Activated CD4-positive, alpha-beta memory T cell treated with anti-CD3 and anti-CD28 coated beads for 36 hours (primary cell): ENCODE measurements around the gene COPS7A. TPM values are rescaled to one million over a fixed set of nuclear protein-coding genes. Genes with fewer than 3 reads are reported as not detected.

Source experiments
- CTCF ChIA-PET: fragments of 350-600 bp; sonication (Branson Sonifier 250); formaldehyde crosslinking; loops from one replicate; lab custom pipeline; 2021; ENCODE audit warnings: antibody characterized with exemption, inconsistent platforms; lab: Charles Lee
- POLR2A ChIA-PET: fragments of 350-600 bp; sonication (Branson Sonifier 250); formaldehyde crosslinking; loops from one replicate; lab custom pipeline; 2021; ENCODE audit warnings: antibody characterized with exemption; lab: Charles Lee
- DNase-seq: peaks from one replicate; pipeline ENCODE4 v3.0.0-alpha.2; 2020
- H3K27ac Mint-ChIP-seq: one replicate; pipeline ENCODE4 v1.8.0; 2021; ENCODE audit warnings: mixed read lengths
- H3K27me3 Mint-ChIP-seq: one replicate; pipeline ENCODE4 v1.8.0; 2021; ENCODE audit warnings: mixed read lengths
- H3K36me3 Mint-ChIP-seq: one replicate; pipeline ENCODE4 v1.8.0; 2021; ENCODE audit warnings: mixed read lengths
- H3K4me1 Mint-ChIP-seq: one replicate; pipeline ENCODE4 v1.8.0; 2021; ENCODE audit warnings: low read depth, mixed read lengths
- H3K4me3 Mint-ChIP-seq: one replicate; pipeline ENCODE4 v1.8.0; 2021; ENCODE audit warnings: mild to moderate bottlenecking, mixed read lengths
- H3K9me3 Mint-ChIP-seq: one replicate; pipeline ENCODE4 v1.8.0; 2021; ENCODE audit warnings: mixed read lengths
- intact Hi-C: fragments of 100-400 bp; cut with micrococcal nuclease; formaldehyde crosslinking; loops from one replicate; pipeline ENCODE4 v1.15.1; 2023
- total RNA-seq, 2 experiments: library from RNA; stranded (reverse); gene quantifications; one replicate each; pipeline ENCODE4 v1.2.3, GENCODE V29; 2021

Gene COPS7A
- total RNA-seq = 10 to 100 TPM; 37.6 to 39.4 TPM

- ChIA-PET CTCF (interaction anchor here (0.9 to 3.5 kb wide), 20 partner anchors 9 to 182 kb away, joined by 3 to 34 read pairs (median 4); partner anchors contain the start of genes CD4, LAG3, MLF2 and SPSB2), POLR2A (interaction anchor here (0.7 to 2.0 kb wide), 19 partner anchors 9 to 220 kb away, joined by 3 to 53 read pairs (median 5); partner anchors contain the start of genes C12orf57, CD4, CDCA3 and GAPDH)
- H3K27ac Mint-ChIP-seq = peak within 1 kb of the TSS; percentile 84
- H3K27me3 Mint-ChIP-seq = no peaks in the 10 kb centered on the region
- peaks cover 25% of the 10 kb centered on the region for H3K4me1 Mint-ChIP-seq
- peak; percentile 99 for DNase-seq
- intact Hi-C loops = loop anchor here (1.0 to 2.0 kb wide), 7 partner anchors 19 to 128 kb away; partner anchors contain the start of genes CD4, ING4, USP5 and ZNF384
- H3K4me3 Mint-ChIP-seq = peak within 1 kb of the TSS; percentile 83
- H3K9me3 Mint-ChIP-seq = no peaks in the 10 kb centered on the region
- peaks cover 7% of the 10 kb centered on the region for H3K36me3 Mint-ChIP-seq
These were observed at the start of gene COPS7A for GRCh38 chr12:6723607-6724408. TSS of gene COPS7A (plus strand) at chr12:6724046. CDS start at chr12:6724657, 611 bp downstream.

GRCh38 chr12:6676962-6677361, 46.9 kb upstream of the COPS7A start:
- peaks cover 52% of the 10 kb centered on the region for H3K36me3 Mint-ChIP-seq
- no peak overlapping the region for H3K4me3 Mint-ChIP-seq
- ChIA-PET POLR2A (no interaction called here), CTCF (no interaction called here)
- peaks cover 6% of the 10 kb centered on the region for H3K4me1 Mint-ChIP-seq
- no peaks in the 10 kb centered on the region for H3K27me3 Mint-ChIP-seq
- intact Hi-C loops = no loop called here
- DNase-seq = no peak
- no peak overlapping the region for H3K27ac Mint-ChIP-seq
- no peaks in the 10 kb centered on the region for H3K9me3 Mint-ChIP-seq

GRCh38 chr12:6684609-6685008, 39.2 kb upstream of the COPS7A start:
- H3K27me3 Mint-ChIP-seq = no peaks in the 10 kb centered on the region
- H3K4me3 Mint-ChIP-seq = no peak overlapping the region
- H3K27ac Mint-ChIP-seq = peak overlapping the region; percentile 46
- ChIA-PET POLR2A (interaction anchor here (0.6 to 1.0 kb wide), 4 partner anchors 10 to 145 kb away, joined by 3 to 5 read pairs (median 4); partner anchors contain the start of gene COPS7A), CTCF (interaction anchor here (0.6 to 2.2 kb wide), 43 partner anchors 8 to 168 kb away, joined by 3 to 20 read pairs (median 4); partner anchors contain the start of genes CD4, CDCA3, COPS7A and MLF2)
- peaks cover 53% of the 10 kb centered on the region for H3K4me1 Mint-ChIP-seq
- peaks cover 30% of the 10 kb centered on the region for H3K36me3 Mint-ChIP-seq
- H3K9me3 Mint-ChIP-seq = no peaks in the 10 kb centered on the region
- intact Hi-C loops = loop anchor here (1.0 to 10.0 kb wide), 5 partner anchors 67 to 260 kb away; partner anchors contain the start of gene P3H3
- DNase-seq = peak; percentile 69

GRCh38 chr12:6685814-6686213, 38.0 kb upstream of the COPS7A start:
- ChIA-PET CTCF (interaction anchor here (0.6 to 2.2 kb wide), 10 partner anchors 38 to 205 kb away, joined by 3 to 11 read pairs (median 3); partner anchors contain the start of gene COPS7A), POLR2A (no interaction called here)
- intact Hi-C loops = loop anchor here (5.0 to 10.0 kb wide), 2 partner anchors 141 to 261 kb away; partner anchors contain the start of gene P3H3
- Mint-ChIP-seq H3K9me3 (no peaks in the 10 kb centered on the region), H3K36me3 (peaks cover 25% of the 10 kb centered on the region), H3K4me1 (peaks cover 57% of the 10 kb centered on the region), H3K27ac (peak overlapping the region; percentile 49), H3K4me3 (no peak overlapping the region), H3K27me3 (no peaks in the 10 kb centered on the region)
- DNase-seq = no peak

GRCh38 chr12:6688543-6688998, 35.3 kb upstream of the COPS7A start:
- no peaks in the 10 kb centered on the region for H3K27me3 Mint-ChIP-seq
- POLR2A ChIA-PET = interaction anchor here (1.0 to 2.3 kb wide), 12 partner anchors 32 to 255 kb away, joined by 3 to 53 read pairs (median 5); partner anchors contain the start of genes C12orf57, CD4, CDCA3 and COPS7A
- peaks cover 15% of the 10 kb centered on the region for H3K36me3 Mint-ChIP-seq
- H3K27ac Mint-ChIP-seq = peak overlapping the region; percentile 97
- no peaks in the 10 kb centered on the region for H3K9me3 Mint-ChIP-seq
- peak overlapping the region; percentile 92 for H3K4me3 Mint-ChIP-seq
- peaks cover 46% of the 10 kb centered on the region for H3K4me1 Mint-ChIP-seq
- peak; percentile 58 for DNase-seq
- intact Hi-C loops = loop anchor here (5.0 to 10.0 kb wide), 2 partner anchors 139 to 264 kb away; partner anchors contain the start of gene P3H3
- CTCF ChIA-PET = interaction anchor here (0.6 to 2.3 kb wide), 16 partner anchors 11 to 184 kb away, joined by 3 to 15 read pairs (median 4); partner anchors contain the start of genes CD4, LAG3, MLF2 and SPSB2

- Mint-ChIP-seq H3K4me3 (peak within 1 kb of the TSS; percentile 92), H3K27me3 (no peaks in the 10 kb centered on the region), H3K4me1 (peaks cover 44% of the 10 kb centered on the region), H3K36me3 (peaks cover 13% of the 10 kb centered on the region), H3K27ac (peak within 1 kb of the TSS; percentile 97), H3K9me3 (no peaks in the 10 kb centered on the region)
- ChIA-PET POLR2A (interaction anchor here (0.7 to 2.3 kb wide), 21 partner anchors 10 to 255 kb away, joined by 3 to 53 read pairs (median 4); partner anchors contain the start of genes C12orf57, CD4, CDCA3 and COPS7A), CTCF (interaction anchor here (0.6 to 2.3 kb wide), 25 partner anchors 8 to 202 kb away, joined by 3 to 15 read pairs (median 4); partner anchors contain the start of genes CD4, COPS7A, LAG3 and MLF2)
- DNase-seq = peak; percentile 97
- intact Hi-C loops = loop anchor here (1.0 to 10.0 kb wide), 9 partner anchors 26 to 264 kb away; partner anchors contain the start of genes CDCA3, CHD4, COPS7A and ING4
These were observed 34.6 kb upstream of the COPS7A start, which contains the start of gene ZNF384 for GRCh38 chr12:6688999-6689882. TSS of gene ZNF384 (minus strand) at chr12:6689375. CDS start at chr12:6679520, 9,855 bp downstream.

GRCh38 chr12:6691473-6691872, 32.4 kb upstream of the COPS7A start:
- H3K4me1 Mint-ChIP-seq = peaks cover 23% of the 10 kb centered on the region
- POLR2A ChIA-PET = interaction anchor here (0.7 kb wide), 1 partner anchor 130 kb away, joined by 3 read pairs; no protein-coding TSS in a partner anchor

GRCh38 chr12:6692888-6693287, 31.0 kb upstream of the COPS7A start:
- peaks cover 2% of the 10 kb centered on the region for H3K36me3 Mint-ChIP-seq
- ChIA-PET POLR2A (interaction anchor here (0.8 kb wide), 1 partner anchor 61 kb away, joined by 3 read pairs; the partner anchor contains the start of gene MLF2), CTCF (interaction anchor here (0.6 kb wide), 1 partner anchor 415 kb away, joined by 4 read pairs; no protein-coding TSS in a partner anchor)
- no peak for DNase-seq
- peaks cover 9% of the 10 kb centered on the region for H3K4me1 Mint-ChIP-seq
- H3K27me3 Mint-ChIP-seq = no peaks in the 10 kb centered on the region
- H3K27ac Mint-ChIP-seq = no peak overlapping the region
- H3K9me3 Mint-ChIP-seq = no peaks in the 10 kb centered on the region
- intact Hi-C loops = no loop called here
- no peak overlapping the region for H3K4me3 Mint-ChIP-seq

More at GRCh38 chr12:6691473-6691872, 32.4 kb upstream of the COPS7A start:
- Mint-ChIP-seq H3K27ac (no peak overlapping the region), H3K4me3 (no peak overlapping the region), H3K36me3 (peaks cover 6% of the 10 kb centered on the region), H3K9me3 (no peaks in the 10 kb centered on the region), H3K27me3 (no peaks in the 10 kb centered on the region)
- intact Hi-C loops = no loop called here
- CTCF ChIA-PET = no interaction called here
- DNase-seq = no peak

- Mint-ChIP-seq H3K27ac (no peak overlapping the region), H3K4me3 (no peak overlapping the region), H3K27me3 (peaks cover 5% of the 10 kb centered on the region), H3K36me3 (peaks cover 2% of the 10 kb centered on the region), H3K9me3 (no peaks in the 10 kb centered on the region), H3K4me1 (peaks cover 6% of the 10 kb centered on the region)
- no peak for DNase-seq
- ChIA-PET CTCF (no interaction called here), POLR2A (no interaction called here)
- intact Hi-C loops = no loop called here
These were observed 30.0 kb upstream of the COPS7A start for GRCh38 chr12:6693832-6694355.

GRCh38 chr12:6694701-6695100, 29.1 kb upstream of the COPS7A start:
- Mint-ChIP-seq H3K27me3 (peaks cover 11% of the 10 kb centered on the region), H3K36me3 (peaks cover under 1% of the 10 kb centered on the region), H3K4me3 (no peak overlapping the region), H3K27ac (no peak overlapping the region), H3K4me1 (peaks cover 13% of the 10 kb centered on the region), H3K9me3 (no peaks in the 10 kb centered on the region)
- POLR2A ChIA-PET = no interaction called here
- DNase-seq = no peak
- CTCF ChIA-PET = interaction anchor here (0.5 to 1.6 kb wide), 2 partner anchors 10 to 134 kb away, joined by 4 read pairs; no protein-coding TSS in a partner anchor
- intact Hi-C loops = no loop called here
